Karpas-422 (cell line): ENCODE results near the gene BCAP31. TPM values are rescaled to one million over a fixed set of nuclear protein-coding genes. Genes with fewer than 3 reads are reported as not detected.
A peak's percentile ranks its signal among the peaks of the same experiment; 100 is the strongest.

Experiments used
- DNase-seq: peaks from one replicate; pipeline ENCODE4 v3.0.0-alpha.2; 2015
- H2AFZ ChIP-seq: fragments of 200-600 bp; sonication (generic); 2 replicates; pipeline ENCODE4 v1.6.1; 2014; ENCODE audit warnings: antibody characterized with exemption, low read length, mixed read lengths
- H3K27ac ChIP-seq: fragments of 200-600 bp; sonication (generic); 2 replicates; pipeline ENCODE4 v1.5.1; 2014; ENCODE audit warnings: mild to moderate bottlenecking, low read length, moderate library complexity
- H3K27me3 ChIP-seq: fragments of 200-600 bp; sonication (generic); 2 replicates; pipeline ENCODE4 v1.6.1; 2014; ENCODE audit warnings: low read length, mixed read lengths
- H3K36me3 ChIP-seq: fragments of 200-600 bp; sonication (generic); 2 replicates; pipeline ENCODE4 v1.6.1; 2014; ENCODE audit warnings: low read length, mixed read lengths; ENCODE audit not compliant: insufficient read depth
- H3K4me1 ChIP-seq: fragments of 200-600 bp; sonication (generic); 2 replicates; pipeline ENCODE4 v1.6.1; 2014; ENCODE audit warnings: mild to moderate bottlenecking, low read length, mixed read lengths
- H3K4me2 ChIP-seq: fragments of 200-600 bp; sonication (generic); 2 replicates; pipeline ENCODE4 v1.6.1; 2014; ENCODE audit warnings: low read length, low read depth, mild to moderate bottlenecking; ENCODE audit not compliant: poor library complexity, severe bottlenecking
- H3K4me3 ChIP-seq: fragments of 200-600 bp; sonication (generic); 2 replicates; pipeline ENCODE4 v1.5.1; 2014; ENCODE audit warnings: mild to moderate bottlenecking, antibody characterized with exemption, low read length, mixed read lengths
- H3K79me2 ChIP-seq: fragments of 200-600 bp; sonication (generic); 2 replicates; pipeline ENCODE4 v1.6.1; 2014; ENCODE audit warnings: mild to moderate bottlenecking, low read length, mixed read lengths
- H3K9ac ChIP-seq: fragments of 200-600 bp; sonication (generic); 2 replicates; pipeline ENCODE4 v1.6.0; 2014; ENCODE audit warnings: low read length
- H3K9me2 ChIP-seq: fragments of 200-600 bp; sonication (generic), shearing (Covaris generic); replicated peaks from 2 replicates; pipeline ENCODE4 v1.6.0; 2014; ENCODE audit warnings: mild to moderate bottlenecking, low read length, moderate library complexity; ENCODE audit not compliant: insufficient read depth
- H3K9me3 ChIP-seq: fragments of 300-700, 200-600 bp; sonication (generic); 2 replicates; pipeline ENCODE4 v1.6.1; 2014; ENCODE audit warnings: low read length, mixed read lengths
- H4K20me1 ChIP-seq: fragments of 200-600 bp; sonication (generic); 2 replicates; pipeline ENCODE4 v1.6.1; 2014; ENCODE audit warnings: mild to moderate bottlenecking, antibody characterized with exemption, low read length, low read depth; ENCODE audit not compliant: insufficient read depth
- total RNA-seq: library from RNA; depleted of rRNA; stranded (reverse); fragments of >200 nt; shearing (Covaris generic); gene quantifications from 2 replicates; pipeline ENCODE4 v1.2.3, GENCODE V29; 2014; ENCODE audit warnings: low replicate concordance

Gene BCAP31
- total RNA-seq, 1 experiment from 2014 or later, result 110 TPM

DNA sequence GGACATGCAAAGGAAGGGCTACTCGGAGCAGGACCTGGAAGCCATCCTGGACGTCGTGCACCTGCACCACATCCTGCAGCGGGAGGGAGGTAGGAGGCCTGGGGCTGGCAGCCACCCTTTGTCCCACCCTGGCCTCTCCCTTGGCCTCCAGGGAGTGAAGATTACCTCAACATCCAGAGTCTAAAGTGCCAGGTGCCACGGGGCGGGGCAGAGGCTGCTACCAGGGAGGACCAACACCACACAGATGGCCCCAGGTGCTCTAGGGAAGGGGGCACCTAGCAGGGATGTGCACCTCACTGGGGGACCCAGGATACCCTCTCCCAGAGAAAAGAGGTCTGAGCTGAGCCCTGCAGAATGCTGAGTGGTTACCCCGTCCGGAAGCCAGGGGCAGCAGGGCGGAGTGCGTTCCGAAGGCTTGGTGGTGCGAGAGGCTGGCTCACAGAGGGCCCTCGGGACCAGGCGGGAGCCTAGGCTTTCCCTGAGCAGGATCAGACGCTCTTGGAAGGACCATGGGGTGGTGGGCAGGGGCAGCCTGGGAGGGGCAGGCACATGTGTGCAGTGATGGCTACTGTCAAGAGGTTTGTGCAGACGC, 16.5 kb upstream of the BCAP31 start:
- H3K4me3 ChIP-seq, result no peak overlapping the region
- no peaks in the 10 kb centered on the region for H3K27me3 ChIP-seq
- H3K4me1 ChIP-seq, result peaks cover 24% of the 10 kb centered on the region
- no peaks in the 10 kb centered on the region for H4K20me1 ChIP-seq
- no peak overlapping the region for H3K9ac ChIP-seq
- H3K9me3 ChIP-seq, result no peaks in the 10 kb centered on the region
- DNase-seq, result no peak
- H3K27ac ChIP-seq, result no peak overlapping the region
- no peaks in the 10 kb centered on the region for H3K36me3 ChIP-seq
- H3K4me2 ChIP-seq, result no peak overlapping the region
- H3K9me2 ChIP-seq, result no peaks in the 10 kb centered on the region
- no peaks in the 10 kb centered on the region for H3K79me2 ChIP-seq
- H2AFZ ChIP-seq, result no peak overlapping the region

- Histone ChIP-seq H3K9me3 (no peaks in the 10 kb centered on the region), H3K4me2 (no peak overlapping the region), H3K4me3 (no peak overlapping the region), H3K79me2 (no peaks in the 10 kb centered on the region), H3K27me3 (no peaks in the 10 kb centered on the region), H3K4me1 (peaks cover 32% of the 10 kb centered on the region), H3K27ac (no peak overlapping the region), H2AFZ (no peak overlapping the region), H3K9ac (no peak overlapping the region), H3K9me2 (no peaks in the 10 kb centered on the region), H4K20me1 (no peaks in the 10 kb centered on the region), H3K36me3 (no peaks in the 10 kb centered on the region)
- DNase-seq, result no peak
Observed at GRCh38 chrX:153739754-153740486, 15.7 kb upstream of the BCAP31 start.

DNA sequence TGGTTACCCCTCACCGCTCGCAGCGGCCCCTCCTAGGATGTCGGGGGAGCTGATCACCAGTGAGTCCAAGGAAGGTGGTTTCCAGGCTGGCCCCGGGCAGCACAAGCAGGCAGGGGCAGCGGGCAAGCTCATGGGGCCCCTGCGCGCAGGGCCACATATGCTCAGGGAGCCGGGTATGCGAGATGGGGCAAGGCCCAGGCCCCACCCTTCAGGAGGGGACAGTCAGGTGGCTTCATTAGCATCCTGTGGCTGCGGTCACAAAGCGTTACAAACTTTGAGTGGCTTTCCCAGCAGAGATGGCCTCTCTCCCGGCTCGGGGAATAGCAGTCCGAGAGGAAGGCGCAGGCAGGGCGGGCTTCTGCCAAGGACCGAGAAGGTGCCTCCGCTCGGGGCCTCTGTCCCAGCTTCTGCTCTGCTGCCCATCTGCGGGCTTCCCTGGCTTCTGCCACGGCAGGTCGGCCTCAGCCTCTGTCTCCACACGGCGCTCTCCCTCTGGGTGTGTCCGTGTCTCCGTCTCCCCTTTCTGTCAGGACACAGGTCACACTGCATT, 13.9 kb upstream of the BCAP31 start:
- no peaks in the 10 kb centered on the region for H4K20me1 ChIP-seq
- peaks cover 23% of the 10 kb centered on the region for H3K4me1 ChIP-seq
- no peaks in the 10 kb centered on the region for H3K36me3 ChIP-seq
- no peak overlapping the region for H3K4me2 ChIP-seq
- DNase-seq, result peak; percentile 22
- H3K9me3 ChIP-seq, result no peaks in the 10 kb centered on the region
- no peaks in the 10 kb centered on the region for H3K9me2 ChIP-seq
- no peak overlapping the region for H3K4me3 ChIP-seq
- no peaks in the 10 kb centered on the region for H3K79me2 ChIP-seq
- H3K9ac ChIP-seq, result no peak overlapping the region
- no peak overlapping the region for H2AFZ ChIP-seq
- no peaks in the 10 kb centered on the region for H3K27me3 ChIP-seq
- no peak overlapping the region for H3K27ac ChIP-seq

- no peak overlapping the region for H2AFZ ChIP-seq
- no peak for DNase-seq
- H3K9me3 ChIP-seq, result no peaks in the 10 kb centered on the region
- no peaks in the 10 kb centered on the region for H3K27me3 ChIP-seq
- peaks cover 14% of the 10 kb centered on the region for H3K4me1 ChIP-seq
- no peak overlapping the region for H3K27ac ChIP-seq
- H3K79me2 ChIP-seq, result no peaks in the 10 kb centered on the region
- H3K4me2 ChIP-seq, result no peak overlapping the region
- H3K36me3 ChIP-seq, result no peaks in the 10 kb centered on the region
- H4K20me1 ChIP-seq, result no peaks in the 10 kb centered on the region
- H3K9me2 ChIP-seq, result no peaks in the 10 kb centered on the region
- H3K9ac ChIP-seq, result no peak overlapping the region
- no peak overlapping the region for H3K4me3 ChIP-seq
Observed at GRCh38 chrX:153736871-153737441, 12.8 kb upstream of the BCAP31 start.

- Histone ChIP-seq H3K27ac (no peak overlapping the region), H4K20me1 (no peaks in the 10 kb centered on the region), H3K4me2 (no peak overlapping the region), H3K9me3 (no peaks in the 10 kb centered on the region), H3K4me3 (no peak overlapping the region), H3K36me3 (no peaks in the 10 kb centered on the region), H3K9ac (no peak overlapping the region), H3K9me2 (no peaks in the 10 kb centered on the region), H3K27me3 (no peaks in the 10 kb centered on the region), H3K79me2 (no peaks in the 10 kb centered on the region), H2AFZ (no peak overlapping the region), H3K4me1 (peaks cover 14% of the 10 kb centered on the region)
- peak; percentile 7 for DNase-seq
Observed at GRCh38 chrX:153736071-153736820, 12.1 kb upstream of the BCAP31 start.

DNA sequence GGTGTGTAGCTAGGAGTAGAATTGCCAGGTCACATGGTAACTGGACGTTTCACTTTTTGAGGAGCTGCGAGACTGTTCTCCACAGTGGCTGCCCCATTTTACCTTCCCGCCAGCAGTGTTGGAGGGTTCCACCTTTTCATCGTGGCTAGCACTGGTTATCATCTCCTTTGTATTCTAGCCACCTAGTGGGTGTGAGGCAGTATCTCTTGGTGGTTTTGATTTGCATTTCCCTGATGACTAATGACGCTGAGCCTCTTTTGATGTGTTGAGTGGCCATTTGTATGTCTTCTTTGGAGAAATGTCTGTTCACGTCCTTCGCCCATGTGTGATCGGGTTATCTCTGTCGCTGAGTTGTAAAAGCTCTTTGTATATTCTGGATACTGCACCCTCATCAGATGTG, 11.1 kb upstream of the BCAP31 start:
- peak overlapping the region; percentile 2; the same call in 1 of the 2 replicates for H3K4me3 ChIP-seq
- peak overlapping the region; percentile 30; the same call in 1 of the 2 replicates for H3K27ac ChIP-seq
- H3K9me2 ChIP-seq, result no peaks in the 10 kb centered on the region
- H3K4me1 ChIP-seq, result peaks cover 14% of the 10 kb centered on the region
- no peak overlapping the region for H3K9ac ChIP-seq
- H4K20me1 ChIP-seq, result no peaks in the 10 kb centered on the region
- H3K79me2 ChIP-seq, result no peaks in the 10 kb centered on the region
- H3K36me3 ChIP-seq, result no peaks in the 10 kb centered on the region
- no peaks in the 10 kb centered on the region for H3K9me3 ChIP-seq
- 0 out of 2 replicates have a peak overlapping the region, but pooled peaks have one; percentile 3 for H2AFZ ChIP-seq
- DNase-seq, result peak; percentile 87
- H3K4me2 ChIP-seq, result peak overlapping the region; percentile 57
- no peaks in the 10 kb centered on the region for H3K27me3 ChIP-seq

DNA sequence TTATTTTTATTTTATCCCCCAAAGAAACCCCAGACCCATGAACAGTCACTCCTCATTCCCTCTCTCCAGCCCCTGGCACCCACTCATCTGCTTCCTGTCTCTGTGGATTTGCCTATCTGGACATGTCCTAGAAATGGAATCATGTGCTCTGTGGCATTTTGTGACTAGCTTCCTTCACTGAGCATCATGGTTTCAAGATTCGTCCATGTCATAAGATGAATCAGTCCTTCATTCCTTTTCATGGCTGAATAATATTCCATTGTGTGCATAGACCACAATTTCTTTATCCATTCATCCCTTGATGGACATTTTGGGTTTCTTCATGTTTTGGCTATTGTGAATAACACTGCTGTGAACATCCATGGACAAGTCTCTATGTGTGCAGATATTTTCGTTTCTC, 10.7 kb upstream of the BCAP31 start:
- Histone ChIP-seq H3K79me2 (no peaks in the 10 kb centered on the region), H3K27me3 (no peaks in the 10 kb centered on the region), H3K9ac (no peak overlapping the region), H4K20me1 (no peaks in the 10 kb centered on the region), H3K4me1 (peaks cover 14% of the 10 kb centered on the region), H3K4me2 (no peak overlapping the region), H3K9me3 (no peaks in the 10 kb centered on the region), H3K27ac (no peak overlapping the region), H2AFZ (no peak overlapping the region), H3K9me2 (no peaks in the 10 kb centered on the region), H3K36me3 (no peaks in the 10 kb centered on the region), H3K4me3 (no peak overlapping the region)
- no peak for DNase-seq
